Measurements from ENCODE around the gene PLA2G4F. TPM values are rescaled to one million over a fixed set of nuclear protein-coding genes. Genes with fewer than 3 reads are reported as not detected.

The PLA2G4F gene
- total RNA-seq, 3 donors from 2014 or later (not counting 1 experiment from before 2014, with no cell fraction given), result not detected

GRCh38 chr15:42159381-42160015, 3.1 kb upstream of the PLA2G4F start:
- H3K4me1 Mint-ChIP-seq, result no peaks in the 10 kb centered on the region
- TF ChIP-seq CTCF (IDR thresholded peaks at IDR 0.05), result no peak
- Histone ChIP-seq H3K27me3 (ENCODE audit: control insufficient read depth, insufficient read depth, low read length) (no peaks in the 10 kb centered on the region), H3K4me1 (ENCODE audit: control insufficient read depth, insufficient read depth, low read length) (no peaks in the 10 kb centered on the region), H3K27ac (ENCODE audit: low read length) (no peak overlapping the region), H3K4me3 (ENCODE audit: low read length) (no peak overlapping the region), H3K9me3 (ENCODE audit: control insufficient read depth, insufficient read depth, low read length) (no peaks in the 10 kb centered on the region), H3K36me3 (ENCODE audit: control insufficient read depth, insufficient read depth, low read length) (peaks cover 58% of the 10 kb centered on the region)
- no peak overlapping the region for H3K27ac Mint-ChIP-seq
- peaks cover 21% of the 10 kb centered on the region for H3K36me3 Mint-ChIP-seq
- 94% methylated on average over 18 of the region's 18 CpGs for WGBS (ENCODE audit: insufficient coverage)
- H3K4me3 Mint-ChIP-seq, result no peak overlapping the region
- ATAC-seq (no peak), DNase-seq (no peak)
- H3K27me3 Mint-ChIP-seq (ENCODE audit: low read depth in 2 of 2), result no peaks in the 10 kb centered on the region
- intact Hi-C loops (cut with micrococcal nuclease), result no loop called here
- no peaks in the 10 kb centered on the region for H3K9me3 Mint-ChIP-seq

GRCh38 chr15:42158941-42159340, 2.5 kb upstream of the PLA2G4F start:
- H3K27ac ChIP-seq (ENCODE audit: low read length), result no peak overlapping the region
- H3K27me3 ChIP-seq (ENCODE audit: control insufficient read depth, insufficient read depth, low read length), result no peaks in the 10 kb centered on the region
- intact Hi-C loops (cut with micrococcal nuclease), result no loop called here
- H3K36me3 ChIP-seq (ENCODE audit: control insufficient read depth, insufficient read depth, low read length), result peaks cover 52% of the 10 kb centered on the region
- Mint-ChIP-seq H3K27ac (peak overlapping the region in 1 of 2 donors; percentile 37), H3K27me3 (ENCODE audit: low read depth in 2 of 2) (no peaks in the 10 kb centered on the region), H3K4me1 (no peaks in the 10 kb centered on the region), H3K36me3 (peaks cover 21% of the 10 kb centered on the region), H3K4me3 (no peak overlapping the region), H3K9me3 (no peaks in the 10 kb centered on the region)
- no peak for DNase-seq
- no peak overlapping the region for H3K4me3 ChIP-seq (ENCODE audit: low read length)
- ATAC-seq, result no peak
- TF ChIP-seq CTCF (IDR thresholded peaks at IDR 0.05), result no peak
- H3K9me3 ChIP-seq (ENCODE audit: control insufficient read depth, insufficient read depth, low read length), result no peaks in the 10 kb centered on the region
- no peaks in the 10 kb centered on the region for H3K4me1 ChIP-seq (ENCODE audit: control insufficient read depth, insufficient read depth, low read length)
- WGBS (ENCODE audit: insufficient coverage), result 94% methylated on average over 10 of the region's 10 CpGs

GRCh38 chr15:42157981-42158765, 1.7 kb upstream of the PLA2G4F start:
- no peaks in the 10 kb centered on the region for H3K9me3 ChIP-seq (ENCODE audit: control insufficient read depth, insufficient read depth, low read length)
- no peaks in the 10 kb centered on the region for H3K4me1 ChIP-seq (ENCODE audit: control insufficient read depth, insufficient read depth, low read length)
- TF ChIP-seq CTCF (IDR thresholded peaks at IDR 0.05), result no peak
- H3K4me3 ChIP-seq (ENCODE audit: low read length), result no peak overlapping the region
- no peak for ATAC-seq
- Mint-ChIP-seq H3K36me3 (peaks cover 14% of the 10 kb centered on the region), H3K27me3 (ENCODE audit: low read depth in 2 of 2) (no peaks in the 10 kb centered on the region), H3K27ac (peak overlapping the region in 1 of 2 donors; percentile 37), H3K4me3 (no peak overlapping the region), H3K9me3 (no peaks in the 10 kb centered on the region), H3K4me1 (no peaks in the 10 kb centered on the region)
- no peak for DNase-seq
- H3K27ac ChIP-seq (ENCODE audit: low read length), result no peak overlapping the region
- H3K36me3 ChIP-seq (ENCODE audit: control insufficient read depth, insufficient read depth, low read length), result peaks cover 44% of the 10 kb centered on the region
- 42% methylated on average over 7 of the region's 8 CpGs for WGBS (ENCODE audit: insufficient coverage)
- intact Hi-C loops (cut with micrococcal nuclease), result no loop called here
- H3K27me3 ChIP-seq (ENCODE audit: control insufficient read depth, insufficient read depth, low read length), result no peaks in the 10 kb centered on the region

Data from natural killer cell (primary cell).